ENCODE results near the gene LCNL1. TPM values are rescaled to one million over a fixed set of nuclear protein-coding genes. Genes with fewer than 3 reads are reported as not detected.

Gene LCNL1
- total and polyA plus RNA-seq, 2 of the 13 experiments (the other 11 are each of a cell fraction or from before 2014, with no cell fraction given), result not detected

- TF ChIP-seq RERE (CRISPR knock-in tag; IDR thresholded peaks at IDR 0.05; ENCODE audit: low read depth) (no peak), ZFP91 (CRISPR knock-in tag; IDR thresholded peaks at IDR 0.05; ENCODE audit: borderline replicate concordance) (no peak; the same call in 1 of the 2 replicates), KIAA2018 (CRISPR knock-in tag; IDR thresholded peaks at IDR 0.05; ENCODE audit: borderline replicate concordance) (no peak), ZFY (CRISPR knock-in tag; IDR thresholded peaks at IDR 0.05) (peak; percentile 82), DRAP1 (CRISPR knock-in tag; IDR thresholded peaks at IDR 0.05) (no peak), GABPA (IDR thresholded peaks at IDR 0.05; ENCODE audit: low read depth, low read length) (peak; percentile 38), GABPA (CRISPR knock-in tag; IDR thresholded peaks at IDR 0.05; ENCODE audit: low read depth) (no peak; the same call in 1 of the 2 replicates), TP53 (CRISPR knock-in tag; conservative IDR thresholded peaks at IDR 0.05) (no peak), ZNF557 (CRISPR knock-in tag; IDR thresholded peaks at IDR 0.05) (no peak), KDM4B (CRISPR knock-in tag; IDR thresholded peaks at IDR 0.05) (no peak), ZNF382 (CRISPR knock-in tag; IDR thresholded peaks at IDR 0.05; ENCODE audit: borderline replicate concordance) (no peak)
Measured at GRCh38 chr9:136991993-136992818, 9.4 kb downstream of the LCNL1 start, which contains the start of gene PAXX (continued).
